ENCODE results near the gene ADRB1. TPM values are rescaled to one million over a fixed set of nuclear protein-coding genes. Genes with fewer than 3 reads are reported as not detected.

Gene ADRB1
- total RNA-seq, 1 donor from 2014 or later = 0.13 TPM

DNA sequence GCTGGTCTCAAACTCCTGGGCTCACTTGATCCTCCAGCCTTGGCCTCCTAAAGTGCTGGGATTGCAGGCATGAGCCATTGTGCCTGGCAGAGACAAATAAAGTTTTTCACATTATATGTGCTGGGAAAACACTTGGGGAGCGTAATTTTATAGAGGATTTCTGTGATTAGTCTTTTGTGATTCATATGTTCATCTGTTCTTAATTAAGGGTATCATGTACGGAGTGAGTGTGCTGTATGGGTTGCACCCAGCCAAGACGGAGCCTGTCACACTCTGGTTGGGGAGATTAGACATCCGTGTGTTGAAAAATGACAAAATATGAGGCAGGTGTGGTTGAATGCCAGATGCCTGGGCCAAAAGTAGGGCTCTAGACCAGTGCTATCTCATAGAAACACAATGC is 10.3 kb downstream of the ADRB1 start:
- no peak for DNase-seq (ENCODE audit: low read depth, low spot score)

DNA sequence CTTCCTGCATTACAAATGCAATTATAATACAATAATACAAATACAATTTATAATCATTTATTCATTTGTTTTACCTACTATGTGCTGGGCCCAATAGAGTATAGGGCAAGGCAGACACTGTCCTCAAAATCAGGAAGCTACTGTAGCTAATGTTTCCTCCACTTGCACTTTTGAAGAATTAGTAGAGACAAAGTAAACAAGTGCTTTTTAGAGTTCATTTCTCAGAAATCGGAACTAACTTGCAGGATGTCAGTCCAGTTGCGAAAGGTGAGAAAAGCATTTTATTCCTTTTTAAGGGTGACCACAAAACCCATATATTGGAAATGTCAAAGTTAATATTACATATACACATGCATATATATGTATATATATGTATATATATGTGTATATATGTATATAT is 14.2 kb downstream of the ADRB1 start:
- DNase-seq (ENCODE audit: low read depth, low spot score) = no peak

DNA sequence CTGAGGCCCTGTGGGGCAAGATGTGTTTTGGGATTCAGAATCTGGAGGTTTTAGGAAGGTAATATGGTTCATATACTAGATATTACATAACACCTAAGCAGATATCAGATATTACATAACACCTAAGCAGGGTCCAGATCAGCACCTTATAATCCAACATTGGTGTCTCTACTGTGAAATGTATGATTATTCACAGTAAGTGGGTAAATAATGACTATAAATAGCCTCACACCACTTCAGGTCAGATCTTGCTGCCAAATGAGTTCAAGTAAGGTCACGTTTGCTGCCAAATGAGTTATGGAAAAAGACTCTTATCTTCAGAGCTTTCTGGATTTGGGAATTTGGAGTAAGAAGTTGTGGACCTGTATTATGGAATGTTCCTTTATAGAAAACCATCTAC is 14.6 kb downstream of the ADRB1 start:
- no peak for DNase-seq (ENCODE audit: low read depth, low spot score)

DNA sequence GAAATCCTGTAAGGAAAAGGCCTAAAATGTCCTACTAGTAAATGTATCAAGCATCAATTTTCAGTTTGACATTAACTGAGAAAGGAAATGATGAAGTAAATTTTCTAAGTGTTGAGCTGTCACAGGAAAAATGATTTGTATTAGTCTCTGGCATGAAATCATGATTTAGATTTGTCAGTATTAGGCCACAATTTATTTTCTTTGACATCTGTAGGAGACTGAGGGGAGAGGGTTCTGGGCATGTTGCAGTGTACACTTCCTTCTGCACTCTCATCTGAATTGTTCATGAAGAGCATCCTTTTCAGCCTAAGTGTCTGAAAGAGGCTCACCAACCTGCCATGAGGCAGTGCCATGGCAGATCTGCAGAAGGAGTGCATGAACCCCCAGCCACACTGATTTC is 15.9 kb downstream of the ADRB1 start:
- DNase-seq (ENCODE audit: low read depth, low spot score) = no peak

DNA sequence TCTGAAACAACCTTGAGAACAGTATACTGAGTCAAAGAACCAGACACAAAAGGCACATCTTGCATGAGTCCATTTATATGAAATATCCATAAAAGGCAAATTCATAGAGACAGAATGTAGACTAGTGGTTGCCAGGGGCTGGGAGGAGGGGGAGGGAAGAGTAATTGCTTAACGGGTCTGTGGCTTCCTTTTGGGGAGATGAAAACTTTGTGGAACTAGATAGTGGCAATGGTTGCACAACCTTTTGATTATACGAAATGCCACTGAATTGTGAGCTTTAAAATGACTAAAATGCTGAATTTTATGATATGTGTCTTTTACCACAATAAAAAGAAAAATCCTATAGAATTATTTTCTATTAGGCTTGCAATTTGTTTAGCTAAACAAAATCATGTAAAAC is 16.8 kb downstream of the ADRB1 start:
- no peak for DNase-seq (ENCODE audit: low read depth, low spot score)

DNA sequence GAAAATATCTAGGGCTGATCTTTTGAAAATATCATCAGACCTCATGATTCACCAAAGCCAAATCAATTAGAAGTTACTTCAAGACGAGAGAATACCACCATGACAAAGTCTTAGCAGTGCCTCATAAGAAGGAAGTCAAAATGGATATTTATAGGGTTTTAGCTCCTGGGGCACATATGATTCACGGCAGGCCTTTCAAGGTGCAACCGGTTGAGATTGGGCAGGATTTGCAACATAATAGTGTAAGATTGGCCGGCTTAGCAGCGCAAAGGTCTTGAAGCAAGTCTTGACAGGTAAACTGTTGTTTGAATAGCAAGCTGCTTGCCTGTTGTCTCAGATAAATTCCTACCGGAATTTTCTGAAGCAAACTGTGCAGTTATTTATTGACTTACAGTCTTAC is 17.5 kb downstream of the ADRB1 start:
- DNase-seq (ENCODE audit: low read depth, low spot score) = no peak

DNA sequence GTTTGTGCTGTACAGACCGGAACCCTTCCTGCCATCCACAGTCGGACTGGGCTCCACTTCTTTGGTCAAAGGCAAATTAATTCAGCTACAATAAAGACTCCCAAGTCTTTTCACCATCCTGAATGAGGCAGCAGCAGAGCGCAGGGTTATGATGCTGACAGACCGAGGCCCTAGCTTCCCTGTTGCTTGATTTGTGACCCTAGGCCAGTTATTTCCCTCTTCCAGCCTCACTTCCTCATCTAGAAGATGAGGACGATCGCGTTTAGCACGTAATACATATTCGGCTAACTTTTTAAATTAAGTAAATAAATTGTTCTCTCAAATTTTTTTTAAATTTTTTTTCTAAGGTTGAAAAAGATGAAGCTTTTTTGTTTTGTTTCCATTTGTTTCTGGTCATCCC is 18.1 kb downstream of the ADRB1 start:
- DNase-seq (ENCODE audit: low read depth, low spot score) = no peak

DNA sequence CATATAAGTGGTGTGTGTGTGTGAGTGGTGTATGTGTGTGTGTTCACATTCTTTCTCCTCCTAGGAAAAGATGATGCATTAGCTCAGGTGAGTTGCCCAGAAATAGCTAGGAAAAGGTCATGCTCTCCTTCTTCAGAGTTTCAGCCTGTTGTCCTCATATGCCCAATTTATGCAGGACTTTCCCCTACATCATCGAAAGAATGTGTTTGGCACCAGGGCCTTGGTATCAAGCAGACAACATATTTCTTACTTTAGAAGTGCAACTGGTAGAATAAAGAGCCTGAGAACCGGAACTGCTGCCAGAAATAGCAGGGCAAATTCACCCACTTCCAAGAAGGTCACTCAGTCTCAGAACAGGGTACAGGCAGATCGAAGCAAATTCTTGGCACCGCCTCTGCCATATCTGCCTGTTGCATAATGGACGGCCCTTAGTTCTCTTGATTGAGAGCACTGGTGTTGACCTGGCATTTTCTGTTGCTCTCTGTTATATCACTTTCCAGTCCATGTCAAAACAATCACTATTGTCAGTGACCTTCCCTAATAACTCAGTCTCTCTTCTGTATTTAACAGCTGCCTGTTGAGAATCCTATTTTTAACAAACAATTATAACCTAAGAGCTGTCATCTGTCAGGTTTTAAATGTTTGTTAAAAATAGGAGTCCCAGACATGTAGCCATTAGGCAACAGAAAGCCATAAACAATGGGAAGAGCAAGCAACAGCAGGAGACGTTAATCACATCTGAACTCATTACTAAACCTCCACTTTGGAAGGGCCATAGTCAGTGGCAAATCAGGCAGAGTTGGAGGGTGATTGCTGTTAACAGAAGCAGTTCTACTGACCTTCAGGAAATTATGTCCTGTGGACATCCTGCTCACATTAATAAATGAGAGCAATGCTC is 20.7 kb downstream of the ADRB1 start:
- no peak for DNase-seq (ENCODE audit: low read depth, low spot score)

DNA sequence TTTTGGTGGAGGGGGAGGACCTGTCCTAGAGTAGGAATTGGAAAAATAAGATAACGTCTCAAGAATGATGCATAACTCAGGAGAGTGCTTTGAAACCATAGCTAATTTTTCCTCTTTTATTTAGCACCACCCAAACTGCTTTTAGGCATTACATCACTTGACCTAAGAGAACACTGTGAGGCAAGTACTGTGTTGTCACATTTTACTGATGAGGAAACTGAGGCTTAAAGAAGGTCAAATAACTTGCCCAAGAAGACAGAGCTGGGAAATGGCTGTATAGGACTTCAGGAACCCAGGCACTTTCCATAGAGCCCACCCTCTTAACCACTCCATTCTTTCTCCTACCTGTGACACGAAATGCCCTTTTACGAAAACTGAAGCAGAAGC is 21.4 kb downstream of the ADRB1 start:
- no peak for DNase-seq (ENCODE audit: low read depth, low spot score)

DNA sequence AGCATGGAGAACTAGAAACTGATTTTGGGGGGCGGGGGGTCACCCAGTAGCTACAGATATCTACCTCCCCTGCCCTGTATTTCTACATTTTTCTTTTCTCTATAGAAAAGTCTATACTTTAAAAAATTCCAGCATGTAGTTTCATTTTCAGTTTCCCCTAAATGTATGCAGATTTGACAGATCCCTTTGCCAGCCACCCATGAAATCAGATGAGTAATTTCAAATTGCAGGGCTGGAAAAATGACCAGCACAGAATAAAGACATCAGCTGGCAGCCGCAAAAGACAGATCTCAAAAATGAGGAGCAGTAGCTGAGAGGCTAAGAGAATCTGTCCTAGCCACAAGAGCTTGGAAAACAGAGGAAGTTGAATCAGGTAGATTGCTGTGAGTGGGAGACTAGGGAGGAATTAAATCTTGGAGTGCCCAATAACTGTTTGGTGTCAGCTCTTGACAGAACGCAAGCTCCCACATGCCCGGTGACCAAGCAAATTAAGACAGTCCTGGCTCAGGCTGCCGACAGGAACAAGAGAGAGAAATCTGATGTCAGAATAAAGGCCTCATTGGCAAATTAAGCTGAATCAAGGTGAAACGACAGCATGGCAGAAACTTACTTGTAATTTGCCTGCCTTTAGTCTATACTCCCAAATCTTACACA is 24.5 kb downstream of the ADRB1 start:
- no peak for DNase-seq (ENCODE audit: low read depth, low spot score)

DNA sequence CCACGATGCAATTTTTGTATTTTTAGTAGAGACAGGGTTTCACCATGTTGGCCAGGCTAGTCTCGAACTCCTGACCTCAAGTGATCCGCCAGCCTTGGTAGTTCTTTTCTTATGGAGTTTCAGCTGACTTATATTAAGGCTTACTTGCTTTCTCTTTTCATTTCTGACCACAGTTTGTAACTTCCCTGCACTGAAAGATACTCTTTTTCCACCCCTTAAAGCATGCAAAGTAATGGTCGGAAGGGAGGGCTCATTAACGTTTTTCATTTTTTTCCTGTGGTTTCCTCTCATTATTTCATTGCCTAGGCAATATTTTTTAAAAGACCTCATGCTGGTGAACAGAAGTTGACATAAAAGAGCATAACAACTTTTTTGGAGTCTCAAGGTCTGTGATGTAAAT is 27.0 kb downstream of the ADRB1 start:
- DNase-seq (ENCODE audit: low read depth, low spot score) = no peak

DNA sequence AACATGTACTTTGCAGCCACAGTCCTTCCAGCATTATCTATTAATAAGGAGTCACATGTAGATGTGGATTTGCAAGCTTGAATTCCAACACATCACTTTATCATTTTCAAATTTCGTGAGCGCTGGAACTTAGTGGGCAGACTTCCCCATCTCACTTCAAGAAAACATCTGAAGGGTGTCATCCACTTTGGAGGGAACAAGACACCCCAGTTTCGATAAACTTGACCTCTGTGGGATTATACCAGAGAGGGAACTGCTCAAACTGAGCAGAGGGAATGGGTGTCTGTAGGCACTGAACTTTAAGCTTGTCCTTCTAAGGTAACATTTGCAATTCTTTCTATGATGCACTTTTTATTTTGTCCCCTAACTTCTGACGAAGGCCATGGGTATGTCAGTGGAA is 27.5 kb downstream of the ADRB1 start:
- no peak for DNase-seq (ENCODE audit: low read depth, low spot score)

DNA sequence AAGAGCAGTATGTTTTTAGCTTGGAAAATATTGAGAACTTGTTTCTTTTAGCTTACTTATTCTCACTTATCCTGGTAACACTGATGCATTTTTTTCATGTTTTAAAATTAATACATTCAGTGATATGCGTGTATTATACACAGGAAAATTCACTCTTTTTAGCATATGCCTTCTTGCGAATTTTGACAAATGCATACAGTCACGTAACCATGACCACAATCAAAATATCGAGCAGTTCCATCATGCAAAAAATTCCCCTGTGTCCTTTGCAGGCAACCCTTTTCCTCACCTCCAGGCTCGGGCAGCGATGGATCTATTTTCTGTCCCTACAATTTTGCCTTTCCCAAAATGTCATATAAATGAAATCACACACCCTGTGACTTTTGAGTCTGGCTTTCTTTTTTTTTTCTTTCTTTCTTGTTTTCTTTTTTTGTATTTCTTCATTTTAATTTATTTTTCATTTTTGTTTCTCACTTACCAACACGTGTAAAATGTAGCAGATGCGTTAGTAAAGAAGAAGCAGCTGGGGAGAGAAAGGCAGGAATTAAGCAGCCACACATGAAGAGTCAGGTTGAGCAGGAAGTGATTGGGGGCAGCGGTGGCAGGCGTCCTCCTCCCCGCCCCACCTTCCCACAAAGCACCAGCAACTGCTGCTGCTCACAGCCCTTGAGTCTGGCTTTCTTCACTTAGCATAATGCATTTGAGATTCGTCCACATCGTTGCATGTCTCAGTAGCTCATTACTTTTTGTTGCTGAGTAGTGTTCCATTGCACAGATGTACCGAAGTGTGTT is 29.9 kb downstream of the ADRB1 start:
- DNase-seq (ENCODE audit: low read depth, low spot score) = no peak

DNA sequence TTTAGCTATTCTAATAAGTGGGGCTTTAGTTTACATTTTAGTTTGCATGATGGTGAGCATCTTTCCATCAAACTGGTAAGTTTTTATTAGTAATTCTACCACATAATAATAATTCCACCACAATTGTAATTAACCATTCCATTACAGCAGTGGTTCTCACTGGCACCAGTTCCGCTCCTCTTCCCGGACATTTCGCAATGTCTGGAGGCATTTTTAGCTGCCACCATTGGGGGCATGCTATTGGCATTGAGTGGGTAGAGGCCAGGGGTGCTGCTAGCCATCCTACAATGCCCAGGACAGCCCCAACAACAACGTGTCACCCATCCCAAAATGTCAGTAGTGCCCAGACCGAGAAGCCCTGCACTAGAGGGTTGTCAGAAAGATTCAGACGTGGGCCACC is 31.4 kb downstream of the ADRB1 start:
- DNase-seq (ENCODE audit: low read depth, low spot score) = no peak

DNA sequence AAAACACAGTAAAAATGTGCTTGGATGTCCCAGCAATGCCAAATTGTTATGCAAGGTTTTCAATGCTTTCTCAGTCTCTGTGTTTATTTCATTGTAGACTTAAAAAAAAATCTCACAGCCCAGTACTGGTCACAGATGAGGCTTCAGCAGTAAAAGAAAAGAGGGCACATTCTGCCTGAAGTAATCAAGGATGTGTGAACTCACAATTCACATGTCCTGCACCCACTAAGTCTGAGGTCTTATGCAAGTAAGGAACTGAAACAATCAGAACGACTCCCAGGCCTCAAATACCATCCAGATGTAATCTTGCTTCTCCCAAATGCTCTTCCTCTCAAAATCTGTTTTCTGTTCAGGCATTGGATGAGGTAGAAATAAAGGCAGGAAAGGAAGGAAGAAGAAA is 33.7 kb downstream of the ADRB1 start:
- DNase-seq (ENCODE audit: low read depth, low spot score) = no peak

DNA sequence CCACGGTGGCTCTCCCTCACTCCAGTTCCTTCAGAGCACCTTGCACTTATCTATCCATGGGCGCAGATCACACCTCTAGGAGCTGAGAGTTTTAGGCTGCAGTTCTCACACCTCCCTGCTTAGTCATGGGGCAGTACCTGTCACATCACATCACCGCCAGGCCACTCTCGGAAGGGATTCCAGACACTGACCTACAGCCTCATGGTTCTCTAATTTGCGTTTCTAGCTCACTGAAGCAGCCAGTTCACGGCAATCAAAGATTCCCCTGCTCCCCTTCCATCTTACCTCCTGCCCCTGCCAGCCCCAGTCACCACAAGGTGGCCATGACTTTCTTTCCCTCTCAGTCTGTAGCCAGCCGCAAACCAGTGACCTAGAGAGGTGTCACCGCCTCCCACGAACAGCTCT is 34.2 kb downstream of the ADRB1 start:
- DNase-seq (ENCODE audit: low read depth, low spot score) = no peak

DNA sequence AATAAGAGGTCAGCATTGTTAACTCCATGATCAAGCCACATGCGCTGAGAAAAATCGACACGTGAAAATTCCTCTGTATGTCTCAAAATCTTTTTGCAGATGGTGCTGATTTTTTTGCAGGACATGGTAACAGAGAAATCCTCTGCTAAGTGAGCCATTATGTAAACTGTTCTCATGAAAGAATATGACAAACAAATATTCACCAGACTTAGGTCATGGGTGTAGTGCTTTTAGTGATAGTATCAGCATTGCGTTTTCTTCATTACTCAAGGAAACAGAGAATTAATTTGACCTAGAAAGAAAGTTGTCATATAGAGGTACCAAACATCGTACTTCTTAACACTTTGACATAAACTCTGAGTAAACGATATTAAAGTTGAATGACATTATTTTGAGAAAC is 34.7 kb downstream of the ADRB1 start:
- DNase-seq (ENCODE audit: low read depth, low spot score) = no peak

DNA sequence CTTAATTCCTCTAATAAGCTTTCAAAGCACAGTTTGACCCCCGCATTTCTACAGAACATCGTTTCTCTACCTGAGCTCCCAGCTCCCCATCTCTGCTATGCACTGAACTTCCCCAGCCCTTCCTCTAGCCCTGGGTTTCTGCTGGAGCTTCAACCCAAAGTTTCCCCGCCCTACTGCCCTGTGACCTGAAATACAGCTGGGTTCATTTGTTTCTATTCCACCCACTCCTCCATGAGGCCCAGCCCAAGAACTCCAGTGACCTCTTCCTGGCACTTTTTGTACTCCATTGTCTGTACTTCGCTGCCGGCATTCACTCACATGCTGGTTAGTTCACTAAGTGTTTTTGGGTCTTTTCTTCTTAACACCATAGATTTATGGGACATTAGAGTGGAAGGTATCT is 35.8 kb downstream of the ADRB1 start:
- no peak for DNase-seq (ENCODE audit: low read depth, low spot score)

DNA sequence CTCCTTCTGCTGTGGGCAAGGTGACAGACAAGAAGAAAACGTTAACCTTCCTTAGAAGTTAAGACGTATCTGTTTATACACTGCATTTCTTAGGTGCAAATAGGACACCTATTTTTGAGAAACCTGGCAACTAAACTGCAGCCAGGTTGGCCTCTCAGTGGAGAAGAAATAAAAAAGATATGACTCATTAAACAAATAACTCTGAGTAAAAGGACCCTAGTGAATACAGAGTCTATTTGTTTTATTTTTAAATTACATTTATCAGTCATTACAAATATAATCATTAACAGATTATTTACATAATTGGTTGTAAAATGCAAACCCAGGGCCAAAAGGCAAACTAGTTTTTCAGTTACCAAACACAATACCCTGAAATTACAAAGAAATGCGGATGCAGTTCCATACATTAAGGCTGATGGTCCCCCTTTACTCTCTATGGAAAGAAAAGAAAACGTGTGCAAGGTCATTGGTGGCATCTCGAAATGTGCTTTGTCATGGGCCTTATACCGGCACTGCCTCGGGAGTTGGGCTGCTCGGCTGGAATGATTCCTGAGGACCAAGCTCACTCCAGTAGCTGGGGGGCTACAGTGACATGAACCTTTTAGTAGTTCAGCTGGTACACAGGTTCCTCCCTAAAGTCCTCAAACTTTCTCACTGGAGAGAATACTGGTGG is 38.4 kb downstream of the ADRB1 start:
- no peak for DNase-seq (ENCODE audit: low read depth, low spot score)

DNA sequence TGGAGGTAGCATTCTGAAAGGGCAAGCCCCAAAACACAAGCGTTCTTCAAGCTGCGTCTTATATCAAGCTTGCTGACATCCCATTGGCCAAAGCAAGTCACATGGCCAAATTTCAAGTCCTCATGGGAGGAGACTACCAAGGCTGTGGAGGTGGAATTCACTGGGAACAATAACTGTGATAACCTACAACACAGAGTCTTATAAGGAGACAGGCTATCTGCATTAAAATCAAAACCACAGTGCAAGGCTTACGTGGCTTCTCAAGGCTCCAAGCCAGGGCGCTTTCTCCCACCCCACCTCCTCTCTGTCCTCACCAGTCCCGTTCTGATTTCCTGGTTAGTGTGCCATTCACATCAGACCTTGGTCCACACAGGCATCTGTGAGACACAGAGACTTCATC is 39.4 kb downstream of the ADRB1 start:
- DNase-seq (ENCODE audit: low read depth, low spot score) = no peak

DNA sequence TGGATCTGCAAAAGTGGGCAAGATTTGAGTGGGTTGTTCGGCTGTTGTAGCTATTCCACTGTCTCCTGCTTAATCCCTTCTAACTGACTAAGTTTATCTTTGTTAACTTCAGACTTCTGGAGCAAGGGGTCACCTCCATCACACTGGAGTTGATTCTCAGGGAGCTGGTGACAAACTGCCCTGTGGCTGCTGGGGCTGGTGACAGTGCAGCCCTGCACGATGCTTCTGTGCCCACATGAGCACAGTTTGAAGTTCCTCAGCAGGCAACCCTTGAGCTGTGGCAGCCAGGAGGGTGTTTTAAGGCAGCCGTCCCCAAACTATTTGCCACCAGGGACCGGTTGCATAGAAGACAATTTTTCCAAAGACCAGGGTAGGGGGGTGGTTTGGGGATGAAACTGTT is 40.5 kb downstream of the ADRB1 start:
- no peak for DNase-seq (ENCODE audit: low read depth, low spot score)

DNA sequence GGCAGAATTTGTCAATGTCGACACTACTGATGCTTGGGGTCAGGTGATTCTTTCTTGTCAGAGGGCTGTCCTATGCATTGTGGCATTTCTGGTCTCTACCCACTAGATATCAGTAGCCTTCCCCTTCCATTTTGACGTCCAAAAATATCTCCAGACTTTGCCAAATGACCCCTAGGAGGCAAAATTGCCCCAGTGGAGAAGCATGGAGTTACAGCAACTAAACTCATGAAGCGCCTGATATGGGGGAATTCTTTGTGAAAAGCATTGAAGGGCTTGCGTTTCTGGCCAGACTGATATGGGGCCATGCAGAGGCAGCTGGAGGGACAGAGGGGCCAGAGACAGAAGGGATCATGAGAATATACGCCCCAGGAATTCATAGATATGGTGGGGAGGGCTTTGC is 43.6 kb downstream of the ADRB1 start:
- no peak for DNase-seq (ENCODE audit: low read depth, low spot score)
